ENCODE data around the gene ALDH1A3.

DNA sequence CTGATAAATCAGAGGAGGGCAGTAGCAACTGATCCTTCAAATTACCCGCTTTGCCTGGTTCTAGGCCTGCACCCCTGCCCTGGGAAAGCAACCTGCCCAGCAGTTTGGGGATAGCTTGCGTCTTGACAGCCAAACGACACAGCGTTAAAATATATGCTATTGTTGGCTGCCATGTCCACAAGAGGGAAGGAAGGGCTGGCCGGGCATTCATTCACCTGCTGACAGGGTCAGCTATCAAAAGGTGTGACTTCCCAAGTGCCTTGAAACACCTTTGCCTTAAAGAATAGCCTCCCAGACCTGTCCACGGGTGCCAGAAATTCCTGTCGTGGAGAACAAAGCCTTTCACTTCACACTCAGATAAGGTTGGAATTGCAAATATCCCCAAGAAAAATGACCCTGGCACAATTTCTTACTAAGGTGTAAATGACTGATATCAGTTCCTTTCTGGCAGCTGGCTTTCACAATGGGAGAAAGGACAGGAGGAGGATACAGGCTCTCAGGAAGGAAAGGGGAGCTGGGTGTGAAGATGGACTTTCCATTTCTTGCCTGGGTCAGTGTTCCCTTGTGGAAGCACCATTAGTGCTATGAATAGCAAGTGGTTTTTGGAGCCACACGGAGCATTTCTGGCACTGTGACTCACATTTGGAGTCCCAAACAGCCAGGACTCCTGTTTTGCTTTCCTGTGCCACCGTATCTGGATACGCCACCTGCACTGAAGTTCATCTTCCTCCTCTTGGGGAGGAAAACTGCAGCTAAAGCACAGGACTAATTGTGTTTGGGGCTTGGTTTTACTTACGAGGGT, 19.2 kb downstream of the ALDH1A3 start:
- TF ChIP-seq, protein P1, sequence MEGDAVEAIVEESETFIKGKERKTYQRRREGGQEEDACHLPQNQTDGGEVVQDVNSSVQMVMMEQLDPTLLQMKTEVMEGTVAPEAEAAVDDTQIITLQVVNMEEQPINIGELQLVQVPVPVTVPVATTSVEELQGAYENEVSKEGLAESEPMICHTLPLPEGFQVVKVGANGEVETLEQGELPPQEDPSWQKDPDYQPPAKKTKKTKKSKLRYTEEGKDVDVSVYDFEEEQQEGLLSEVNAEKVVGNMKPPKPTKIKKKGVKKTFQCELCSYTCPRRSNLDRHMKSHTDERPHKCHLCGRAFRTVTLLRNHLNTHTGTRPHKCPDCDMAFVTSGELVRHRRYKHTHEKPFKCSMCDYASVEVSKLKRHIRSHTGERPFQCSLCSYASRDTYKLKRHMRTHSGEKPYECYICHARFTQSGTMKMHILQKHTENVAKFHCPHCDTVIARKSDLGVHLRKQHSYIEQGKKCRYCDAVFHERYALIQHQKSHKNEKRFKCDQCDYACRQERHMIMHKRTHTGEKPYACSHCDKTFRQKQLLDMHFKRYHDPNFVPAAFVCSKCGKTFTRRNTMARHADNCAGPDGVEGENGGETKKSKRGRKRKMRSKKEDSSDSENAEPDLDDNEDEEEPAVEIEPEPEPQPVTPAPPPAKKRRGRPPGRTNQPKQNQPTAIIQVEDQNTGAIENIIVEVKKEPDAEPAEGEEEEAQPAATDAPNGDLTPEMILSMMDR (tag by site-specific recombination; IDR thresholded peaks at IDR 0.05) = no peak
- TF ChIP-seq, protein P2, sequence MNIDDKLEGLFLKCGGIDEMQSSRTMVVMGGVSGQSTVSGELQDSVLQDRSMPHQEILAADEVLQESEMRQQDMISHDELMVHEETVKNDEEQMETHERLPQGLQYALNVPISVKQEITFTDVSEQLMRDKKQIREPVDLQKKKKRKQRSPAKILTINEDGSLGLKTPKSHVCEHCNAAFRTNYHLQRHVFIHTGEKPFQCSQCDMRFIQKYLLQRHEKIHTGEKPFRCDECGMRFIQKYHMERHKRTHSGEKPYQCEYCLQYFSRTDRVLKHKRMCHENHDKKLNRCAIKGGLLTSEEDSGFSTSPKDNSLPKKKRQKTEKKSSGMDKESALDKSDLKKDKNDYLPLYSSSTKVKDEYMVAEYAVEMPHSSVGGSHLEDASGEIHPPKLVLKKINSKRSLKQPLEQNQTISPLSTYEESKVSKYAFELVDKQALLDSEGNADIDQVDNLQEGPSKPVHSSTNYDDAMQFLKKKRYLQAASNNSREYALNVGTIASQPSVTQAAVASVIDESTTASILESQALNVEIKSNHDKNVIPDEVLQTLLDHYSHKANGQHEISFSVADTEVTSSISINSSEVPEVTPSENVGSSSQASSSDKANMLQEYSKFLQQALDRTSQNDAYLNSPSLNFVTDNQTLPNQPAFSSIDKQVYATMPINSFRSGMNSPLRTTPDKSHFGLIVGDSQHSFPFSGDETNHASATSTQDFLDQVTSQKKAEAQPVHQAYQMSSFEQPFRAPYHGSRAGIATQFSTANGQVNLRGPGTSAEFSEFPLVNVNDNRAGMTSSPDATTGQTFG (tag by site-specific recombination; IDR thresholded peaks at IDR 0.05; ENCODE audit: borderline replicate concordance) = no peak
- TF ChIP-seq, protein P3, sequence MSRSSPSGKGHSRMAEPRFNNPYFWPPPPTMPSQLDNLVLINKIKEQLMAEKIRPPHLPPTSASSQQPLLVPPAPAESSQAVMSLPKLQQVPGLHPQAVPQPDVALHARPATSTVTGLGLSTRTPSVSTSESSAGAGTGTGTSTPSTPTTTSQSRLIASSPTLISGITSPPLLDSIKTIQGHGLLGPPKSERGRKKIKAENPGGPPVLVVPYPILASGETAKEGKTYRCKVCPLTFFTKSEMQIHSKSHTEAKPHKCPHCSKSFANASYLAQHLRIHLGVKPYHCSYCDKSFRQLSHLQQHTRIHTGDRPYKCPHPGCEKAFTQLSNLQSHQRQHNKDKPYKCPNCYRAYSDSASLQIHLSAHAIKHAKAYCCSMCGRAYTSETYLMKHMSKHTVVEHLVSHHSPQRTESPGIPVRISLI (tag by site-specific recombination; IDR thresholded peaks at IDR 0.05) = no peak
- TF ChIP-seq ZNF132 (tag by site-specific recombination; IDR thresholded peaks at IDR 0.05; ENCODE audit: borderline replicate concordance) (no peak), ZNF785 (tag by site-specific recombination; IDR thresholded peaks at IDR 0.05) (no peak), TCF7L2 (IDR thresholded peaks at IDR 0.05; ENCODE audit: borderline replicate concordance, low read depth, low read length) (no peak), ZNF24 (tag by site-specific recombination; IDR thresholded peaks at IDR 0.05) (no peak), ZBTB17 (tag by site-specific recombination; IDR thresholded peaks at IDR 0.05) (no peak), HOXC10 (CRISPR knock-in tag; IDR thresholded peaks at IDR 0.05) (no peak)
